HepG2 (cell line): ENCODE data around the gene IQGAP2. TPM values are rescaled to one million over a fixed set of nuclear protein-coding genes. Genes with fewer than 3 reads are reported as not detected.

Source experiments
- ARNT2 ChIP-seq: sonication (generic); formaldehyde crosslinking; IDR thresholded peaks from 2 replicates; pipeline ENCODE4 v1.8.0; 2022; ENCODE audit warnings: mild to moderate bottlenecking, low read depth, missing genetic modification reagents, moderate library complexity
- CREB3 ChIP-seq: sonication (generic); formaldehyde crosslinking; IDR thresholded peaks from 2 replicates; pipeline ENCODE4 v1.5.0; 2020; ENCODE audit warnings: missing genetic modification reagents
- GTF2F1 ChIP-seq: fragments of 150-350 bp; IDR thresholded peaks from 2 replicates; pipeline ENCODE4 v1.6.1; 2014; ENCODE audit warnings: low read length
- HES4 ChIP-seq: sonication (generic); formaldehyde crosslinking; IDR thresholded peaks from 2 replicates; pipeline ENCODE4 v1.9.0; 2021; ENCODE audit warnings: mild to moderate bottlenecking, missing genetic modification reagents, borderline replicate concordance
- HOXA5 ChIP-seq: sonication (generic); formaldehyde crosslinking; IDR thresholded peaks from 2 replicates; pipeline ENCODE4 v1.4.0; 2020; ENCODE audit warnings: missing genetic modification reagents
- MEIS1 ChIP-seq: sonication (generic); formaldehyde crosslinking; IDR thresholded peaks from 2 replicates; pipeline ENCODE4 v1.9.0; 2021; ENCODE audit warnings: mild to moderate bottlenecking, missing genetic modification reagents, moderate library complexity, borderline replicate concordance
- PLSCR1 ChIP-seq: sonication (generic); formaldehyde crosslinking; IDR thresholded peaks from 2 replicates; pipeline ENCODE4 v1.5.0; 2020; ENCODE audit warnings: missing genetic modification reagents, mild to moderate bottlenecking, borderline replicate concordance
- SSRP1 ChIP-seq: IDR thresholded peaks from 2 replicates; pipeline ENCODE4 v1.6.1; 2016; ENCODE audit warnings: control low read depth
- ZBTB26 ChIP-seq: IDR thresholded peaks from 2 replicates; pipeline ENCODE4 v1.6.1; 2016; ENCODE audit warnings: missing compliant biosample characterization, missing genetic modification reagents, borderline replicate concordance
- ZNF441 ChIP-seq: sonication (generic); formaldehyde crosslinking; IDR thresholded peaks from 2 replicates; pipeline ENCODE4 v1.7.0; 2021; ENCODE audit warnings: missing genetic modification reagents, borderline replicate concordance
- ZNF816 ChIP-seq: sonication (generic); formaldehyde crosslinking; IDR thresholded peaks from 2 replicates; pipeline ENCODE4 v1.8.0; 2022; ENCODE audit warnings: missing genetic modification reagents, mild to moderate bottlenecking, borderline replicate concordance
- polyA plus RNA-seq, 8 experiments: library from polyadenylated mRNA; depleted of rRNA in 3 of 8; stranded (reverse) in 7 of 8; unstranded in 1 of 8; fragments of >200 nt; fragmentation: Illumina TruSeq in 4 of 8; extraction: Trizol in 4 of 8; gene quantifications; 2 replicates each; pipeline versions ENCODE4 v1.2.1 to v1.2.3, GENCODE V29; 2011 to 2016; ENCODE audit warnings: low read depth in 4 of 8, missing spikeins in 1 of 8, mixed read lengths in 1 of 8; ENCODE audit not compliant: insufficient read depth in 1 of 8
- total RNA-seq, 5 experiments: library from RNA; depleted of rRNA; stranded (reverse); fragments of >200 nt; fragmentation: Illumina TruSeq; extraction: Trizol; gene quantifications; 2 replicates each; pipeline ENCODE4 v1.2.3, GENCODE V29; 2016; ENCODE audit warnings: low read depth in 1 of 5
- TF ChIP-seq, protein P1 (sequence below): sonication (generic); formaldehyde crosslinking; IDR thresholded peaks from 2 replicates; pipeline ENCODE4 v1.9.0; 2021; ENCODE audit warnings: mild to moderate bottlenecking, missing genetic modification reagents
- TF ChIP-seq, protein P2 (sequence below): sonication (generic); formaldehyde crosslinking; IDR thresholded peaks from 2 replicates; pipeline ENCODE4 v1.5.1; 2020; ENCODE audit warnings: mild to moderate bottlenecking, missing genetic modification reagents, borderline replicate concordance

IQGAP2 gene
- total and polyA plus RNA-seq, 2 of the 13 experiments (the other 11 are each of a cell fraction or from before 2014, with no cell fraction given): 35.2 to 83.3 TPM

DNA sequence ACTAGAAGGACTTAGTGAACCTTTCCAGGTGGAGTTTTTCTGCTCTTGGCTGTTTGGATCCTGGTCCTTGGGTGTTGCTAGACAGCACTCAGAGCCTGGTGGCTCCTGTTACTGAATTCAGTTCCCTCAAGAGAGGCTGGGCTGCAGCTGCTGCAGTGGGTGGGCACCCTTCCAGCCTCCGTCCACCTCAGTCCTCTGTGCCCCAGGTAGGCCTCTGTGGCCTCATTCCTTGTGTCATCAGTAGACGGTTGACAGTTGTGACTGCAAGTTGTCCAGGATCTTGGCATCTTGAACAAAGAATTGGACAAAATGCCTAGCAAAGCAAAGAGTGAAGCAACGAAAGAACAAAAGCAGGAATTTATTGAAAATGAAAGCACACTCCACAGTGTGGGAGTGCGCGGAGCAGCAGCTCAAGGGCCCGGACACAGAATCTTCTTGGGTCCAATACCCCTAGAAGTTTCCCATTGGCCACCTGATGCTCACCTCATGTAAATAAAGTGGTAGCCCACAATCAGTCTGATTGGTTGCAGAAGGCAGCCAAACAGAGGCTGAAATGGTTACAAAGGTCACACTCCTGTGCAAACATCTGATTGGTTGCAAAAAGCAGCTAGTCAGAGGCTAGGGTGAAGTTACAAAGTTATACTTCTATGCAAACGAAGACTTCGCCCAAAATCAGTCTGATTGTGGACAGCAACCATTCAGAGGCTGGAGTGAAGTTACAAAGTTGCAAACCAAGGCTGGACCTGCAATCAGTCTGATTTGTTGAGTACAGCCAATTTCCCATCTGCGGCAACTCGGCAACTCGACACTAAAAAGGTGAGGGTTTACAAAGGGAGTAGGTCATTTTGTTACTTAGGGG lies 352.9 kb downstream of the IQGAP2 start (continued):
- TF ChIP-seq, protein P1, sequence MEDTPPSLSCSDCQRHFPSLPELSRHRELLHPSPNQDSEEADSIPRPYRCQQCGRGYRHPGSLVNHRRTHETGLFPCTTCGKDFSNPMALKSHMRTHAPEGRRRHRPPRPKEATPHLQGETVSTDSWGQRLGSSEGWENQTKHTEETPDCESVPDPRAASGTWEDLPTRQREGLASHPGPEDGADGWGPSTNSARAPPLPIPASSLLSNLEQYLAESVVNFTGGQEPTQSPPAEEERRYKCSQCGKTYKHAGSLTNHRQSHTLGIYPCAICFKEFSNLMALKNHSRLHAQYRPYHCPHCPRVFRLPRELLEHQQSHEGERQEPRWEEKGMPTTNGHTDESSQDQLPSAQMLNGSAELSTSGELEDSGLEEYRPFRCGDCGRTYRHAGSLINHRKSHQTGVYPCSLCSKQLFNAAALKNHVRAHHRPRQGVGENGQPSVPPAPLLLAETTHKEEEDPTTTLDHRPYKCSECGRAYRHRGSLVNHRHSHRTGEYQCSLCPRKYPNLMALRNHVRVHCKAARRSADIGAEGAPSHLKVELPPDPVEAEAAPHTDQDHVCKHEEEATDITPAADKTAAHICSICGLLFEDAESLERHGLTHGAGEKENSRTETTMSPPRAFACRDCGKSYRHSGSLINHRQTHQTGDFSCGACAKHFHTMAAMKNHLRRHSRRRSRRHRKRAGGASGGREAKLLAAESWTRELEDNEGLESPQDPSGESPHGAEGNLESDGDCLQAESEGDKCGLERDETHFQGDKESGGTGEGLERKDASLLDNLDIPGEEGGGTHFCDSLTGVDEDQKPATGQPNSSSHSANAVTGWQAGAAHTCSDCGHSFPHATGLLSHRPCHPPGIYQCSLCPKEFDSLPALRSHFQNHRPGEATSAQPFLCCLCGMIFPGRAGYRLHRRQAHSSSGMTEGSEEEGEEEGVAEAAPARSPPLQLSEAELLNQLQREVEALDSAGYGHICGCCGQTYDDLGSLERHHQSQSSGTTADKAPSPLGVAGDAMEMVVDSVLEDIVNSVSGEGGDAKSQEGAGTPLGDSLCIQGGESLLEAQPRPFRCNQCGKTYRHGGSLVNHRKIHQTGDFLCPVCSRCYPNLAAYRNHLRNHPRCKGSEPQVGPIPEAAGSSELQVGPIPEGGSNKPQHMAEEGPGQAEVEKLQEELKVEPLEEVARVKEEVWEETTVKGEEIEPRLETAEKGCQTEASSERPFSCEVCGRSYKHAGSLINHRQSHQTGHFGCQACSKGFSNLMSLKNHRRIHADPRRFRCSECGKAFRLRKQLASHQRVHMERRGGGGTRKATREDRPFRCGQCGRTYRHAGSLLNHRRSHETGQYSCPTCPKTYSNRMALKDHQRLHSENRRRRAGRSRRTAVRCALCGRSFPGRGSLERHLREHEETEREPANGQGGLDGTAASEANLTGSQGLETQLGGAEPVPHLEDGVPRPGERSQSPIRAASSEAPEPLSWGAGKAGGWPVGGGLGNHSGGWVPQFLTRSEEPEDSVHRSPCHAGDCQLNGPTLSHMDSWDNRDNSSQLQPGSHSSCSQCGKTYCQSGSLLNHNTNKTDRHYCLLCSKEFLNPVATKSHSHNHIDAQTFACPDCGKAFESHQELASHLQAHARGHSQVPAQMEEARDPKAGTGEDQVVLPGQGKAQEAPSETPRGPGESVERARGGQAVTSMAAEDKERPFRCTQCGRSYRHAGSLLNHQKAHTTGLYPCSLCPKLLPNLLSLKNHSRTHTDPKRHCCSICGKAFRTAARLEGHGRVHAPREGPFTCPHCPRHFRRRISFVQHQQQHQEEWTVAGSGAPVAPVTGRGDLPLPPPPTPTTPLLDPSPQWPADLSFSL (CRISPR knock-in tag): no peak
- TF ChIP-seq ARNT2 (CRISPR knock-in tag) (no peak), GTF2F1 (no peak), HOXA5 (no peak), ZBTB26 (CRISPR knock-in tag) (no peak), ZNF816 (CRISPR knock-in tag) (no peak), CREB3 (no peak), MEIS1 (no peak), PLSCR1 (no peak), HES4 (CRISPR knock-in tag) (no peak), ZNF441 (CRISPR knock-in tag) (no peak), SSRP1 (CRISPR knock-in tag) (no peak)
- TF ChIP-seq, protein P2, sequence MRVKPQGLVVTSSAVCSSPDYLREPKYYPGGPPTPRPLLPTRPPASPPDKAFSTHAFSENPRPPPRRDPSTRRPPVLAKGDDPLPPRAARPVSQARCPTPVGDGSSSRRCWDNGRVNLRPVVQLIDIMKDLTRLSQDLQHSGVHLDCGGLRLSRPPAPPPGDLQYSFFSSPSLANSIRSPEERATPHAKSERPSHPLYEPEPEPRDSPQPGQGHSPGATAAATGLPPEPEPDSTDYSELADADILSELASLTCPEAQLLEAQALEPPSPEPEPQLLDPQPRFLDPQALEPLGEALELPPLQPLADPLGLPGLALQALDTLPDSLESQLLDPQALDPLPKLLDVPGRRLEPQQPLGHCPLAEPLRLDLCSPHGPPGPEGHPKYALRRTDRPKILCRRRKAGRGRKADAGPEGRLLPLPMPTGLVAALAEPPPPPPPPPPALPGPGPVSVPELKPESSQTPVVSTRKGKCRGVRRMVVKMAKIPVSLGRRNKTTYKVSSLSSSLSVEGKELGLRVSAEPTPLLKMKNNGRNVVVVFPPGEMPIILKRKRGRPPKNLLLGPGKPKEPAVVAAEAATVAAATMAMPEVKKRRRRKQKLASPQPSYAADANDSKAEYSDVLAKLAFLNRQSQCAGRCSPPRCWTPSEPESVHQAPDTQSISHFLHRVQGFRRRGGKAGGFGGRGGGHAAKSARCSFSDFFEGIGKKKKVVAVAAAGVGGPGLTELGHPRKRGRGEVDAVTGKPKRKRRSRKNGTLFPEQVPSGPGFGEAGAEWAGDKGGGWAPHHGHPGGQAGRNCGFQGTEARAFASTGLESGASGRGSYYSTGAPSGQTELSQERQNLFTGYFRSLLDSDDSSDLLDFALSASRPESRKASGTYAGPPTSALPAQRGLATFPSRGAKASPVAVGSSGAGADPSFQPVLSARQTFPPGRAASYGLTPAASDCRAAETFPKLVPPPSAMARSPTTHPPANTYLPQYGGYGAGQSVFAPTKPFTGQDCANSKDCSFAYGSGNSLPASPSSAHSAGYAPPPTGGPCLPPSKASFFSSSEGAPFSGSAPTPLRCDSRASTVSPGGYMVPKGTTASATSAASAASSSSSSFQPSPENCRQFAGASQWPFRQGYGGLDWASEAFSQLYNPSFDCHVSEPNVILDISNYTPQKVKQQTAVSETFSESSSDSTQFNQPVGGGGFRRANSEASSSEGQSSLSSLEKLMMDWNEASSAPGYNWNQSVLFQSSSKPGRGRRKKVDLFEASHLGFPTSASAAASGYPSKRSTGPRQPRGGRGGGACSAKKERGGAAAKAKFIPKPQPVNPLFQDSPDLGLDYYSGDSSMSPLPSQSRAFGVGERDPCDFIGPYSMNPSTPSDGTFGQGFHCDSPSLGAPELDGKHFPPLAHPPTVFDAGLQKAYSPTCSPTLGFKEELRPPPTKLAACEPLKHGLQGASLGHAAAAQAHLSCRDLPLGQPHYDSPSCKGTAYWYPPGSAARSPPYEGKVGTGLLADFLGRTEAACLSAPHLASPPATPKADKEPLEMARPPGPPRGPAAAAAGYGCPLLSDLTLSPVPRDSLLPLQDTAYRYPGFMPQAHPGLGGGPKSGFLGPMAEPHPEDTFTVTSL (CRISPR knock-in tag): no peak
